Left lung (tissue), 10 donors: ENCODE measurements around the gene NFS1. TPM values are rescaled to one million over a fixed set of nuclear protein-coding genes. Genes with fewer than 3 reads are reported as not detected.
"Not testable (repeated sequence)": the region's sequence is repeated elsewhere in the genome, so short reads cannot be mapped to it uniquely, and the experiment has no call there.

ENCODE experiments used
- ATAC-seq: fragments of 200-7000 bp; cut with Tn5 transposase; one replicate; pipeline ENCODE4 v1.9.1; 2020; ENCODE audit warnings: moderate library complexity
- DNase-seq, 4 donors: peaks; one replicate each; pipeline ENCODE4 v3.0.0-alpha.2; 2013 to 2020
- H3K27ac ChIP-seq, 2 donors: fragments of 200-600 bp; sonication (generic) in 1 of 2; one replicate each; pipeline versions ENCODE4 v1.5.0 to v1.8.0; 2020 to 2021
- H3K27me3 ChIP-seq, 2 donors: fragments of 200-600 bp; sonication (generic) in 1 of 2; one replicate each; pipeline versions ENCODE4 v1.5.0 to v1.8.0; 2020 to 2021
- H3K36me3 ChIP-seq, 2 donors: fragments of 200-600 bp; sonication (generic) in 1 of 2; one replicate each; pipeline versions ENCODE4 v1.5.0 to v1.8.0; 2020 to 2021
- H3K4me1 ChIP-seq, 2 donors: fragments of 200-600 bp; one replicate each; pipeline ENCODE4 v1.8.0; 2021
- H3K4me3 ChIP-seq, 2 donors: fragments of 200-600 bp; sonication (generic) in 1 of 2; one replicate each; pipeline versions ENCODE4 v1.5.0 to v1.8.0; 2020 to 2021; ENCODE audit warnings: mild to moderate bottlenecking in 1 of 2
- H3K9me3 ChIP-seq, 2 donors: fragments of 200-600 bp; sonication (generic) in 1 of 2; one replicate each; pipeline versions ENCODE4 v1.5.0 to v1.8.0; 2020 to 2021
- intact Hi-C, 2 donors: fragments of 100-400 bp; cut with DNase I; formaldehyde crosslinking; loops; one replicate each; pipeline versions ENCODE4 v1.11.2 to v1.14.2; 2022
- polyA plus RNA-seq, 6 donors: library from polyadenylated mRNA; unstranded; fragments of 120-200 nt; gene quantifications; one replicate each; pipeline ENCODE4 v1.2.1, GENCODE V29; 2013; ENCODE audit not compliant: insufficient read length in 6 of 6
- total RNA-seq, 2 donors: library from RNA; stranded (reverse); fragmentation: NEBNext Ultra II Directional; extraction: Animal tissue kit (Norgen Biotek cat#: 25700); gene quantifications; one replicate each; pipeline ENCODE4 v1.2.1, GENCODE V29; 2021
- TF ChIP-seq, protein P1 (sequence below), 2 donors: fragments of 200-600 bp; sonication (generic) in 1 of 2; IDR thresholded peaks; one replicate each; pipeline versions ENCODE4 v1.5.0 to v1.8.0; 2021; ENCODE audit warnings: antibody characterized with exemption in 2 of 2
- donor health status: DM: no; HTN: yes; CAD: no.
- donor health status: DM: no; HTN: no; CAD: no.

NFS1 gene
- total and polyA plus RNA-seq, 8 donors: 18.5 to 32.5 (median 20.5) TPM

DNA sequence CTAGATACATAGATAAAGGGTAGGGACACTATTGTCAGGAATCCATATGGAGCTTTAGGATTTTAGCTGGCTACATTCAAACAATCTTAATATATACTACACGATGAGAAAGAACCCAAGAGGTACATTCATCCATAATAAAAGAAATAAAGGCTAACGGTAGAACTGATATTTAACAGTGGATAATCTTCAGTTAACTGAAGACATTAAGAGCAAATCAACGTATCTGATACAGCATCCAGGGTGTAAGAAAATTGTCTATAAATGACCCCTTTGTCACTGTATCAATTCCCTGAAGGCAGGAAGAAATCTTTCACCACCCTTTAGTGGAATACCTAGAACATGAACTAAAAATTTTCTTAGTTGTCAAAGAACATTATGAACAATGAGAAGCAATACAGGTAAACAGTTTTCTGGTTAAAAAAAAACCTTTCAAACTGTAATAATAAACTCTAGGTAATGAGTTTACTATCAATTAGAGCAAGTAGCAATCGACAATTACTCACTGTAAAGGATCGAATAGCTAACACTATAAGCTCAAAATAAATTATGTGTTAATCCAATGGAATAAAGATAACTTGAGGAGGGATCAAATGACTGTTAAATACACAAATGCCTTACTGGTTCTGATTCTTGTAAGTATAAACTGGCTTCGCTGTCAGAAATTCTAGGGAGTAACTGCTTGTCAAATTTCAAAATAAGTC, 11.9 kb upstream of the NFS1 start:
- intact Hi-C loops: no loop called here
- Histone ChIP-seq H3K36me3 (peaks cover 0 to 100% of the 10 kb centered on the region in 2 donors), H3K27ac (no peak overlapping the region), H3K4me1 (peaks cover 0 to 24% of the 10 kb centered on the region in 2 donors), H3K4me3 (no peak overlapping the region), H3K27me3 (no peaks in the 10 kb centered on the region), H3K9me3 (no peaks in the 10 kb centered on the region)
- ATAC-seq: no peak
- TF ChIP-seq, protein P1, sequence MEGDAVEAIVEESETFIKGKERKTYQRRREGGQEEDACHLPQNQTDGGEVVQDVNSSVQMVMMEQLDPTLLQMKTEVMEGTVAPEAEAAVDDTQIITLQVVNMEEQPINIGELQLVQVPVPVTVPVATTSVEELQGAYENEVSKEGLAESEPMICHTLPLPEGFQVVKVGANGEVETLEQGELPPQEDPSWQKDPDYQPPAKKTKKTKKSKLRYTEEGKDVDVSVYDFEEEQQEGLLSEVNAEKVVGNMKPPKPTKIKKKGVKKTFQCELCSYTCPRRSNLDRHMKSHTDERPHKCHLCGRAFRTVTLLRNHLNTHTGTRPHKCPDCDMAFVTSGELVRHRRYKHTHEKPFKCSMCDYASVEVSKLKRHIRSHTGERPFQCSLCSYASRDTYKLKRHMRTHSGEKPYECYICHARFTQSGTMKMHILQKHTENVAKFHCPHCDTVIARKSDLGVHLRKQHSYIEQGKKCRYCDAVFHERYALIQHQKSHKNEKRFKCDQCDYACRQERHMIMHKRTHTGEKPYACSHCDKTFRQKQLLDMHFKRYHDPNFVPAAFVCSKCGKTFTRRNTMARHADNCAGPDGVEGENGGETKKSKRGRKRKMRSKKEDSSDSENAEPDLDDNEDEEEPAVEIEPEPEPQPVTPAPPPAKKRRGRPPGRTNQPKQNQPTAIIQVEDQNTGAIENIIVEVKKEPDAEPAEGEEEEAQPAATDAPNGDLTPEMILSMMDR (IDR thresholded peaks at IDR 0.05): no peak
- DNase-seq: no peak

DNA sequence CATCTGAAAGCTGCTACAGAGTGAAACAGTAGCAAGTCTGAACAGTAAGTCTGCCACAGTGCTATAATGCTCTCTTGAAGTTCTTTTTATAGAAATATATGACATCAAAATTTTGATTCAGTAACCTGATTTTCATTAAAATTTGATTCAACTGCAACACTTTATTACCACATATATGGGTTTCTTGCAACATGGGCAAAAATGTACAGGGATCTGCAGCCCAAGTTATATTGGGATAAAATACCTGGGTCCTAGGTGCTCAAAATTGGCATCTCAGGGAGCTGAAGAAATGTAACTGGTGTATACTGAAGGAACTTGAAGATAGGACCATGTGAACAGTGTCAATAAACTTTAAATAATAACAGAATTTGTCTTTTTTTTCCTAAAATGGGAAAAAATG, 10.9 kb upstream of the NFS1 start:
- intact Hi-C loops: no loop called here
- Histone ChIP-seq H3K27me3 (no peaks in the 10 kb centered on the region), H3K4me1 (peaks cover 0 to 24% of the 10 kb centered on the region in 2 donors), H3K36me3 (peaks cover 0 to 100% of the 10 kb centered on the region in 2 donors), H3K9me3 (no peaks in the 10 kb centered on the region), H3K4me3 (no peak overlapping the region), H3K27ac (no peak overlapping the region)
- TF ChIP-seq, protein P1 (IDR thresholded peaks at IDR 0.05): no peak
- ATAC-seq: no peak
- DNase-seq: no peak

DNA sequence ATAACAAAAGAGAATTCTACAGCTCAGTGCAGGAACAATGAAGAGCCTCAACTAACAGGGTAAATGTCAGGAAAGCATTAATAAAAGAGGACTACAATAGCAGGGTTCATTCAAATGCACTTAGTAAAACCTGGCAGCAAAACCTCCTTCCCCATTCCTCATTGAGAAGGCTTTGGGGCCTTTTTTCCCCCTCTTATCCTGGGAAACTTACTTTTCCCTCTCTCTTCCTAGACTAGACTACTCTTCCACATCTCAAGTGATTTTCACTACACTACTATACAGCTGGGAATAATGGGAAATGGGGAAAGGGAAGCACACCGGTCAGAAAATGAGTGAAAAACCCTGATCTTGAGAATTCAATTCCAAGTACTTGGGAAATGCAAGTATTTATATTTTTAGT, 10.1 kb upstream of the NFS1 start:
- DNase-seq (no peak), ATAC-seq (no peak)
- no peak overlapping the region for H3K4me3 ChIP-seq
- intact Hi-C loops: no loop called here
- H3K27me3 ChIP-seq: no peaks in the 10 kb centered on the region
- H3K27ac ChIP-seq: peak overlapping the region in 1 of 2 donors; percentile 10
- peaks cover 0 to 100% of the 10 kb centered on the region in 2 donors for H3K36me3 ChIP-seq
- TF ChIP-seq, protein P1 (IDR thresholded peaks at IDR 0.05): no peak
- no peaks in the 10 kb centered on the region for H3K9me3 ChIP-seq
- H3K4me1 ChIP-seq: peaks cover 0 to 24% of the 10 kb centered on the region in 2 donors

DNA sequence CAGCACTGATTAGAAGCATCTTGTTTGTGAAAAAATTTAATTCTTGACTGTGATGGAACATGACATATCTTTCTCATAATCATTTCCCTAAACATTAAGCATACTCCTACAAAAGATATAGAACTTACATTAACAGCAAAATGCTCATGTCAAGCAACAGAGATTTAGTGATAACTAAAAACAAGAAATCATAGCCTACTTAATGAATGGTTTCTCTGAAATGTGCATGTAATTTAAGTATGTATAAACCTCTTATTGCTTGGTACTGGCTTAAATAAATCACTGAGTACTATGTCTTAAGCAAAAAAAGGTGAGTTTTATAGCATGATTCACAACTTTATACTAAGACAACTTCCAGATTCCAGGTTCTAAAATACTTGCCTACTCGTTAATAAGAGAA, 9.3 kb upstream of the NFS1 start:
- peaks cover 0 to 24% of the 10 kb centered on the region in 2 donors for H3K4me1 ChIP-seq
- TF ChIP-seq, protein P1 (IDR thresholded peaks at IDR 0.05): no peak
- peaks cover 0 to 100% of the 10 kb centered on the region in 2 donors for H3K36me3 ChIP-seq
- ATAC-seq: no peak
- H3K27me3 ChIP-seq: no peaks in the 10 kb centered on the region
- H3K27ac ChIP-seq: no peak overlapping the region
- no peaks in the 10 kb centered on the region for H3K9me3 ChIP-seq
- intact Hi-C loops: no loop called here
- DNase-seq: no peak
- no peak overlapping the region for H3K4me3 ChIP-seq

DNA sequence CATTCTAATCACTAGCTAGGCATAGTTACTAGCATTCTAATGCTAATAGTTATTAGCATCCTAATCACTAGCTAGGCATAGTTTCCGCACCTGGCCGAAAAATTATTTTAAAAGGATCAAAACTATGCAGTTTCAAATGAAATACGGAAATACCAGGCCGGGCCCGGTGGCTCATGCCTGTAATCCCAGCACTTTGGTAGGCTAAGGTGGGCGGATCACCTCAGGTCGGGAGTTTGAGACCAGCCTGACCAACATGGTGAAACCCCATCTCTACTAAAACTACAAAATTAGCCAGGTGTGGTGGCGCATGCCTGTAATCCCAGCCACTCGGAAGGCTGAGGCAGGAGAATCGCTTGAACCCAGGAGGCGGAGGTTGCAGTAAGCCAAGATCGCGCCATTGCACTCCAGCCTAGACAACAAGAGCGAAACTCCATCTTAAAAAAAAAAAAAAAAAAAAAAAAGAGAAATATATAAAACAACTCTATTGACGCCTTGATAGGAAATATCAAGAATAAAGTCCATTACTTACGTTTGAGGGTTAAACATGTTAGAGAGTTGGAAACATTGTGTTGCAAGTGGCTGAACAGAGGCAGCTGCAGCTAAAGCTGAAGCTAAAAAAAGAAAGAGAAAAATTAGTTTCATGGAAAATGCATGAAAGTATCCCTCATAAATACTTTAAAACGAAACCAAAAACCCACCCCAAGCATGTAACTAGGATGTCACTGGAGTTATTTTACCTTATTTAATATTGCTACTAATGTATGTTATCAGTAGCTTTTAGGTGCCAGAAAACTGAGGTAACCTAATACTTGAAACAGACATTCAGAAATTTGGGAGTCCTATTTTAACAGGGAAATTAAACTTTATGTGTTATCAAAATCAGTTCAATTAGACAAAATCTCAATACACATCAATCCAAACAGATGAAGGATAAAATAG, 7.7 kb upstream of the NFS1 start:
- intact Hi-C loops, H3K4me3 ChIP-seq, DNase-seq, H3K9me3 ChIP-seq, H3K27ac ChIP-seq, ATAC-seq, H3K27me3 ChIP-seq: not testable (repeated sequence)
- Histone ChIP-seq H3K36me3 (peaks cover 0 to 100% of the 10 kb centered on the region in 2 donors), H3K4me1 (peaks cover 0 to 23% of the 10 kb centered on the region in 2 donors)

DNA sequence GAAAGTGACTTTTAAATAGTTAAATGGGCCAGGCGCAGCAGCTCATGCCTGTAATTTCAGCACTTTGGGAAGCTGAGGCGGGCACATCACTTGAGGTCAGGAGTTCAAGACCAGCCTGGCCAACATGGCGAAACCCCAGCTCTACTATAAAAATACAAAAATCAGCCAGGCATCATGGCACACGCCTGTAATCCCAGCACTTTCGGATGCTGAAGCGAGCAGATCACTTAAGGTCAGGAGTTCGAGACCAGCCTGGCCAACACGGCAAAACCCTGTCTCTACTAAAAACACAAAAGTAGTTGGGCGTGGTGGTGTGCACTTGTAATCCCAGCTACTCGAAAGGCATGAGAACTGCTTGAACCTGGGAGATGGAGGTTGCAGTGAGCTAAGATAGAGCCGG, 6.7 kb upstream of the NFS1 start:
- H3K27ac ChIP-seq, H3K4me3 ChIP-seq, H3K9me3 ChIP-seq, intact Hi-C loops, H3K27me3 ChIP-seq, DNase-seq, ATAC-seq: not testable (repeated sequence)
- Histone ChIP-seq H3K4me1 (peaks cover 0 to 16% of the 10 kb centered on the region in 2 donors), H3K36me3 (peaks cover 0 to 95% of the 10 kb centered on the region in 2 donors)
